Ecto neural progenitor cell (in vitro differentiated cells): ENCODE data around the gene CNTN5.
"Not testable (repeated sequence)": the region's sequence is repeated elsewhere in the genome, so short reads cannot be mapped to it uniquely, and the experiment has no call there.

Experiments
- DNase-seq: peaks from one replicate; pipeline ENCODE4 v3.0.0-alpha.2; 2018; ENCODE audit warnings: low spot score

The CNTN5 gene

DNA sequence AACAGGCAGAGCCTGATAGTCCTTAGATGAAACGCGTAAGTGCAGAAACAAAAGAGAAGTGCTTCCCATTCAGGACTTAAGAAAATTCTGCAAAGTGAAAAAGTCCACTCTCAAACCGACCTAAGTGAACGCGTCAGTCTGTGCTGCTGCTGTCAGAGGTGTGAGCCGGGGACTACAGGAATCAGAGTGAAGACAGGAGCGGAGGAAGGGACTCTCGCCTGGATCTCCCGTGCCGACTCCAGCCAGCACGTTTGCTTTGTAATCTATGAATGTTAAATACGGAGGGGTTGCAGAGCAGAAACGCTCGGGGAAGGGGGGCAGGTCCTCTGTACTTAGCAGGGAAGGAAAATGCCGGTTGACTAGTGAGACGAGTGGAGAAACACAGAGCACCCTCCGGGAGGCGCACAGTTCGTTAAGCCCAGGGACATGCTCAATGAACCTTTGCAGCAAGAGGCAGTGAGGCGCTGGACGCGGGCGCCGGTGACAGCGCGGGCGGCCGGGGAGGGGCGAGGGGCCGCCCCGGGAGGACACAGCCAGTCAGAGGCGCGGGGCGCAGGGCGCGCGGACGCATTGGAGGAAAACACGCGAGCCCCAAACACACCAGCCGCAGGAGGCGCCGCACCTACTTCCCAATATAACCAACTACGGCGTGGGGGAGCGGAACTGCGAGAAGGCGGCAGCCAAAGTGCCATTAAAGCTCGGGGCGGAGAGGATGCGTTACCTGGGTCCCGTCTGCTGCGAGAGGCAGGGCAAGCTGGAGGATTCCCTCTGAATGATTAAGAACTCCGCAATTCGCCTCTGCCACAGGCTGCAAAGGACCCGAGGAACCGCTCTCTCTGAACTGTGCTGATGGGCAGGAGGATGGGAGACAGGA lies at the start of gene CNTN5:
CNTN5 (plus strand) TSS at position 598 of the 874 bp plus-strand sequence.
- peak; percentile 86 for DNase-seq

GRCh38 chr11:98979205-98979604 lies 41.5 kb upstream of the CNTN5 start:
- DNase-seq, result no peak

DNA sequence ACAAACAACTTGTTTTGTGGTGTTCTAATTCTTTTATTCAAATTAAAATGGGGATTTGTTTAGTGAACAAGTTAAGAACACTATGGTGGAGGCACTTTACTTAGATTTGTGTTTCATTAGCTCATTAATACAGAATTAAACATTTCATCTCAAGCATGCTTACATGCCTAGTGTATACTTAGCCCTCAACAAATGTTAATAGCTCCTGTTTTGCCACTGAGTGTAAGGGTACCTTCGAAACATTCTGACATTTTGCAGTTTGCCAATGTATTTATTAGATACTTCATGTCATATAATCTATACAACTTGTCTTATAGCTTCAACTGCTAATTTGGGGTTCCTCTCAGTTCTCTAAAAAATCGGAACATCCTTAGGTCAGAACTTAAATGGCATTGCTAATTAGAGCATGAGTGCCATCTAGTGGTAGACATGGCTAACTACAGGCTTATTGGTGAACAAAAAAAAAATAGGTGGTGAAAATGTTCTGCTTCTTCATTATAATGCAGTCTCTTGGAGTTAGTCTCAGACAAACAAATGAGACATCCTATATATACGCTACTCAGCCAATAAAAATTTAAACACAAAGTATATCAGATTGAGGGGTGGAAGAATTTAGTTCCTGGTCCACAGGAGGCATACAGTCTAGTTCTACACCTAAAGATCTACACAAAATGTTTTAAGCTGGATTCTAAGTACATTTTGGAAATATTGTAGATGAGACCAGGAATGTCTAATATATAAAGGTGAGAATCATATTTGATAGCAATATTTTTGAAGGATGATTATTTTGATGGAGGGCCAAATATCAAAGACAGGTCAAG lies 4.9 kb upstream of the CNTN5 start:
- DNase-seq, result no peak

DNA sequence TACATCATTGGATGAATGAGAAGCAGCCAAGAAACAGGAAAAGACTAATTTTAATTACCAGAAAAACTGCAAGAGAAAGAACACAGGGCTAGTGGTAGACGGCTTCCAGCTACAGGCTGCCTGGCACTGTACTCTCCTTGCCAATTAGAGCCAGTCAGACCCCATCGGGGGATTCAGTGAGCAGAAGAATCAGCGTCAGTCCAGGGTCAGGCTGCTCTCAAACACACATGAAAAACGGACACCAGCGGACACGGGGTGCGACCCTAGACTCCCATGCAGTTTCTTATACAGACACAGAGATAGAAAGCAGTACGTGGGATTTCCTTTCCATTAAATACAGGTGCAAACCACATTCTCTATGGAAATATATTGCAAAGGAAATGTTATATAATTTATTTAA lies 1.1 kb upstream of the CNTN5 start:
- DNase-seq, result no peak

DNA sequence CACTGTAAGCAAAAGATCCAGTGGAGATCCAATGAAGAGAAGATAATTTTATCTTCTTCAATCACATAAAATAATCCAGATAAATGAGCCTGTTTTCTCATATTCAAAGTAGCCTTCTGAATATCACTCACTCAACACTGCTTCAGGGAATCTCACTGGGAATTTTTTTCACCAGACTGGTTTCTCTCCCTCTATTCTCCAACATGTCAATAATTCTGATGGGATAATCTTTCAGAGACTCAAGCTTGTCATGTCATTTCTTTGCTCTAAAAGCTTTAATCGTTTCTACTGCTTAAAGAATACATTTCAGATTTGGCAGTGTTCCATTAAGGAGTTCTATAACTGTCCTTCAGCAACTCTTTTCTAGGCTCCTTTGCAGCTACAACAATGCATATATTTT lies 16.3 kb downstream of the CNTN5 start:
- no peak for DNase-seq

- no peak for DNase-seq
Observed at GRCh38 chr11:99063331-99063730, 42.6 kb downstream of the CNTN5 start.

DNA sequence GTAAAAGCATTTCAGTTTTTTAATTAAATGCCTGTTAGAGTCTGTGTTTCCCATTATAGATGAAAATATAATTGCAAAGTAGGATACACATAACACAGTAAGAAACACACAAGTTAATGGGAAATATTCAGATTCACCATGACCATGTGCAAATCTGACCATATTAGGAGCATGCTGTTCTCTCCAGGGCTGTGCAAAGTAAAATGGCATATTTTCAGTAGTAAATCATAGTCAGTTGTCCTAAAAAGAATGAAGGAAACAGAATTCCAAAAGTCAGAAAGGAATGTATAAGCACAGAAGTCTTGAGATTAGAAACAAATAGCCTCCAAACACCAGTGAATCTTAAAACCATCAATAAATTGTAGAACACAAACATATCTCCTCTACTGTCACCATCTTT lies 44.4 kb downstream of the CNTN5 start:
- no peak for DNase-seq

- DNase-seq, result no peak
Observed at GRCh38 chr11:99066618-99067317, 46.0 kb downstream of the CNTN5 start.

GRCh38 chr11:99068832-99069231 lies 48.1 kb downstream of the CNTN5 start:
- DNase-seq, result no peak

DNA sequence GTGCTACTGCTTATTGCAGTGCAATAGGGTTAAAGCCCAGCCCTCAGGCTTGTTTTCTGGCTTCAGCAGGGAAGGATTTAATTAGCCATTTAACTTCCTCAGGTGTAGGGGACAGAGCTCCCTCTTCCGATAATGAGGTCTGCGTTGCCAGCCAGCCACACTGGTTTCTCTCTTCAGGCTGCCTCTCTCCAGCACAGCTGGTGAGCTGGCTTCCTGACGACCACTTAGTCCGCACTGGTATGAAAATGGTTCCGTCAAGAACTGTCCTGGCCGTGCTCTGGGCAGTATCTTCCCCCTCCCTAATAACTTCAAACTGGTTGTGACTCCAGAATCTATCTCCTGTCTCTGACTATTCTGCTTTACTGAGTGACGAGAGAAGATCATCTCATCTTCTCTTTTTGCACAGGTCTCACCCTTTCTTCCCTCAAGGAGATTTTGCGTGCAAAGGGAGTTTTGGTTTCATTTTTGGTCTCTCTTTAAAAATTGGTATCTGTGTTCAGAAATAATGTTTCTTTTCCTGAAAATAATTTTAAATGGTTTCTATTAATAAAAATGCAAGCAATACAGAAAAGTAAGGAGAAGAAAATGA lies 49.2 kb downstream of the CNTN5 start:
- peak; percentile 58 for DNase-seq

DNA sequence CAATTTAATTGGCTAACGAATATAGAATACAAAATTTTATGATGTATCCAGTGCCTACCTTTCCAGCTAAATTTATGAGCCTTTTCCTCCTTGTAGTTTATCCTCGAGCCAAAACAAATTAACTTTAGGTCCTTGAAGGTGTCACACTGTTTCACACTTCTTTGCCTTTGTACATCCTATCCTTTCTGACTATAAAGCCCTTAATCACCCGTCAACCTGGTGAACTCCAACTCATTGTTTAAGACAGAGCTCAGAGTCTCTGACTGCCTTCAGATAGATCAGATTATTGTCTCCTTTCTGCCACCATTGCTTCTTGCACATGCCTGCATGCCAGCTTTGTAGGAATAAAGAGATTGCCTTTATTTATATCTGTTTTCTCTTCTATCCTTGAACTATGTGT lies 58.8 kb downstream of the CNTN5 start:
- no peak for DNase-seq

DNA sequence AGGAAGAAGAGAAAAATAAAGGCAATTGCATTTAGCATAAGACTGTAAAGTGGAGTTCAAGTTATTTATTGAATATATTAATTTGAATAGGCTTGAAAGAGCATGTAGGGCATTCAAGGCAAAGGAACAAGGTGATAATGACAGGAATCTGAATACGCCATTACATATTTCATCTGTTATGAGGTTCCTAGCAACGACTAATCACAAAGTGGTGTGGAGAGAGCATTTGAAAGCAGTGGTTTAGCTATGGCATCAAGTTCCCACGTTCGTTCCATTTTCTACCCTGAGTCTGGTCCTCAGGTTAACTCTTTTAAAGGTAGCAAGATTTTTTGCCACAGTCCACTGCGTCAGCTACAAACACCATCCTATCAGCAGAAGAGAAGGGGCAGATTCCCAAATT lies 59.4 kb downstream of the CNTN5 start:
- DNase-seq, result no peak

DNA sequence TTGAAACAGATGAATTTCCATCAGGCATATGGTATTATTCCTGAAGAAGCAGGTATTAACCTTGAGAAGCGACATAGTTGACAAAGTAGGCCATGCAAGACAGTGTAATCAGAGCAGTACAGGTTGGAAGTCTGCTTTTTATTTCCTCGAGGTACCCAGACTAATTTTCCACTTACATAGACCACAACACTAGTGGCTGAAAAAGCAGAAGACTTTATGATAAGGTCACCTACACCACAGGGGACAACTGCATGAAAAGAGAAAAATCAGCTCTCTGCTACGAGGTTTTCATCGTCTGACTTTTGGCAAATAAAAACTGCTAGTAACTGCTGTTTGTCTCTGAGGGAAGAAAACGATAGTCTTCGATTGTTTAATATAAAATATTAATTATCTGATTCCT lies 77.5 kb downstream of the CNTN5 start:
- no peak for DNase-seq

GRCh38 chr11:99098751-99099150 lies 78.0 kb downstream of the CNTN5 start:
- DNase-seq, result no peak

- DNase-seq, result no peak
Observed at GRCh38 chr11:99117603-99118002, 96.9 kb downstream of the CNTN5 start.

GRCh38 chr11:99133862-99134261 lies 113.1 kb downstream of the CNTN5 start:
- DNase-seq, result not testable (repeated sequence)

DNA sequence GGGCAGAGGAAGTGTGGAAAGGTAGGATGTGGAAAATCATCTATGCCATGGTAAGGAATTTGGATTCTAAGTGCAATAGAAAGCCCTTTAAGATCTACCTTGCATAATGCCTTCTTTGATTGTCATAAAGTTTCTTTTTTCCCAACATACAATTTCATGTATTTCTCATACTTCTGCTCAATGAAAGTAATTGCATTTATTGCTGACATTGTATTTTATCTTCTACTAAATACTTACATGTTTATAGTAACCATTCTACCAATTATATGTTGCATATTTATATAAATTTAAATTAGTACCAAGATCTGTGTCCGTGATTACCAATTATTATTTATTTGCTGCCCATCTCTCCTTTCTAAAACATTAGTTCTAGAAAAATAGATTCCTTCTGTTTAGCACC lies 114.8 kb downstream of the CNTN5 start:
- no peak for DNase-seq

DNA sequence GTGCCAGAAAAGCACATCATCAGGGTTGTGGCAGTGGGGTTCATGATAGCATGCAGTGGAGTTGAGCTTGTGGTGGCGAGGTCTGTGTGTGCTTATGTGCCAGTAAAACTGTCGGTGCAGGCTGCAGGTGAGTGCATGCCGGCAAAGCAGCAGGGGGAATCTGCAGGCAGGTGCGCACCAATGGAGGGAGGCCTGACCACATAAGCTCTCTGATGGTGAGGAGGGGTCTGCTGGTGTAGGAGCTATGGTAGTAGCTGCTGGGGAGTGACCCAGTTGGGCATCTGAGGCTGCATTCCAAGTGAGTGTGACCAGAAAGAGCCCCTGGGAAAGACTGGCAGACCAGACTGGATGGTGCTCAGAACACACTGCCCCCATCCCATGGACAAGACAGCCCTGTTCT lies 121.5 kb downstream of the CNTN5 start:
- no peak for DNase-seq

DNA sequence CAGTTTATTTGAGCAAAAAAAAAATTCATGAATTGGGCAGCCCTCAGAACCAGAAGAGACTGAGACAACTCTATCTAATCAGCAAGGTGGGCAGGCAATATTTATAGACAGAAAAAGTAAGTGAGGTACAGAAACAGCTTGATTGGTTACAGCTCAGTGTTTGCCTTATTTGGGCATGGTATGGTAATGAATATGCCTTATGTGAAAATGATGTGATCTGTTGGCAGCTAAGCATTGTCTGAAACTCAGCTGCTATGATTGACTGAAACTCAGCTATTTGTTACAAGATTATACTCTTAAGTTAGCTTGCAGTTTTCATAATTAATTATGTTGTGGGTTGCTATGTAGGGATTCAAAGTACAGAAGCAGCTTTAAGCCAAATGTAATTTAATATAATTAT lies 127.6 kb downstream of the CNTN5 start:
- no peak for DNase-seq

GRCh38 chr11:99154277-99154676 lies 133.5 kb downstream of the CNTN5 start:
- DNase-seq, result no peak

DNA sequence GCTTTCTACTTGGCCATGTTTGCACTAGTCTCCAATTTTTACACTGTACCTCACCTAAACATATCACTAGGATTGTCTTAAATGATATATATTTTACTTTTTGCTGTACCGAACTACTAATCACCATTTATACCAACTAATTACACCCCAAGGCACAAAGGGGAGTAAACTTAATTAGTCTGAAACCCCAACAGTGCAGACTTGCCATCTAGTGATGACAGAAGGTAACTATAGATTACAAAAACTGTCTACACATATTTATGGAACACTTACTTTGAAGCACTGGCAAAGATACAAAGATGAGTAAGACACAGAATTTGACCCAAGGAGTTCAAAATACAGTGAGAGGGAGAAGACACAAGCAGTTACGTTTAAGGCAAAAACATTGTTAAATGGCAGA lies 139.7 kb downstream of the CNTN5 start:
- DNase-seq, result no peak

GRCh38 chr11:99162819-99163218 lies 142.1 kb downstream of the CNTN5 start:
- DNase-seq, result no peak
